ENCODE data around the gene MGMT.

DNA sequence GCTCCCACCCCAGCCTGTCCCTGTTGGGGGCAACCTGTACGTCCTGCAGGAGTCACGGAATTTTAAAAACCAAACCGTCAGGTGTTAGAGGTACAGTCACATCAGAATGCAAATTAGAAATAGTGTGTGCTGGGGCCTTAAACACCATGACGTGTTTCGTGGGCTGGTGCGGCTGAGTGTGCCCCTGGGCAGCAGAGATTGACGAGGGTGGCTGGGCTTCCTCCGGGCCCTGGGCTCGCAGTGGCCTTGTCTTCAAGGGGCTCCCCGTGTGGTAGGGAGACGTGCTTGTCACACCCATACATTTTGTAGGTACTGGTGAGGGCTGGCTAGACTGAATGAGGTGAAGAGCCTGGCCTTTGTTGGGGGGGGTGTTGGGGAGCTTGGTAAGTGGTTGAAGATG, 7.6 kb downstream of the MGMT start:
- TF ChIP-seq, protein P1, sequence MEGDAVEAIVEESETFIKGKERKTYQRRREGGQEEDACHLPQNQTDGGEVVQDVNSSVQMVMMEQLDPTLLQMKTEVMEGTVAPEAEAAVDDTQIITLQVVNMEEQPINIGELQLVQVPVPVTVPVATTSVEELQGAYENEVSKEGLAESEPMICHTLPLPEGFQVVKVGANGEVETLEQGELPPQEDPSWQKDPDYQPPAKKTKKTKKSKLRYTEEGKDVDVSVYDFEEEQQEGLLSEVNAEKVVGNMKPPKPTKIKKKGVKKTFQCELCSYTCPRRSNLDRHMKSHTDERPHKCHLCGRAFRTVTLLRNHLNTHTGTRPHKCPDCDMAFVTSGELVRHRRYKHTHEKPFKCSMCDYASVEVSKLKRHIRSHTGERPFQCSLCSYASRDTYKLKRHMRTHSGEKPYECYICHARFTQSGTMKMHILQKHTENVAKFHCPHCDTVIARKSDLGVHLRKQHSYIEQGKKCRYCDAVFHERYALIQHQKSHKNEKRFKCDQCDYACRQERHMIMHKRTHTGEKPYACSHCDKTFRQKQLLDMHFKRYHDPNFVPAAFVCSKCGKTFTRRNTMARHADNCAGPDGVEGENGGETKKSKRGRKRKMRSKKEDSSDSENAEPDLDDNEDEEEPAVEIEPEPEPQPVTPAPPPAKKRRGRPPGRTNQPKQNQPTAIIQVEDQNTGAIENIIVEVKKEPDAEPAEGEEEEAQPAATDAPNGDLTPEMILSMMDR (IDR thresholded peaks at IDR 0.05; ENCODE audit: poor library complexity, severe bottlenecking) = no peak
- no peak for TF ChIP-seq POLR2AphosphoS5 (IDR thresholded peaks at IDR 0.05)
- no peak for TF ChIP-seq EZH2 (IDR thresholded peaks at IDR 0.05; ENCODE audit: borderline replicate concordance, insufficient read depth, low read length, poor library complexity, severe bottlenecking)
- no peak for TF ChIP-seq TAF1 (IDR thresholded peaks at IDR 0.05; ENCODE audit: low read depth)
- TF ChIP-seq EP300 (conservative IDR thresholded peaks at IDR 0.05; ENCODE audit: poor library complexity, severe bottlenecking) = no peak
- TF ChIP-seq SMC3 (conservative IDR thresholded peaks at IDR 0.05; ENCODE audit: poor library complexity) = no peak
- TF ChIP-seq RAD21 (conservative IDR thresholded peaks at IDR 0.05) = no peak
- TF ChIP-seq MXI1 (conservative IDR thresholded peaks at IDR 0.05; ENCODE audit: poor library complexity, severe bottlenecking) = no peak

Measured in neural cell (in vitro differentiated cells).